ENCODE data around the gene ECI1. TPM values are rescaled to one million over a fixed set of nuclear protein-coding genes. Genes with fewer than 3 reads are reported as not detected.

The ECI1 gene
- total RNA-seq, 2 donors from 2014 or later: 48.5 to 87.0 TPM

- Histone ChIP-seq H3K4me1 (replicated peaks) (no peaks in the 10 kb centered on the region), H3K9me3 (no peaks in the 10 kb centered on the region), H3K27me3 (replicated peaks; ENCODE audit: insufficient read depth) (no peaks in the 10 kb centered on the region), H3K36me3 (no peaks in the 10 kb centered on the region), H3K27ac (no peak overlapping the region), H3K4me3 (no peak overlapping the region)
- TF ChIP-seq POLR2AphosphoS5 (IDR thresholded peaks at IDR 0.05) (no peak), CTCF (IDR thresholded peaks at IDR 0.05) (no peak), POLR2A (IDR thresholded peaks at IDR 0.05) (no peak)
- DNase-seq (ENCODE audit: low spot score): no peak
- WGBS: 98% methylated on average over 22 of the region's 22 CpGs
- intact Hi-C loops (cut with DNase I): no loop called here
Measured at GRCh38 chr16:2297506-2297860, 46.1 kb upstream of the ECI1 start.

- Histone ChIP-seq H3K27me3 (replicated peaks; ENCODE audit: insufficient read depth) (no peaks in the 10 kb centered on the region), H3K4me3 (no peak overlapping the region), H3K36me3 (no peaks in the 10 kb centered on the region), H3K4me1 (replicated peaks) (no peaks in the 10 kb centered on the region), H3K27ac (no peak overlapping the region), H3K9me3 (no peaks in the 10 kb centered on the region)
- DNase-seq (ENCODE audit: low spot score): no peak
- 80% methylated on average over 23 of the region's 23 CpGs for WGBS
- intact Hi-C loops (cut with DNase I): no loop called here
- TF ChIP-seq POLR2A (IDR thresholded peaks at IDR 0.05): no peak
- peak in 3 of 4 experiments; percentile 34 to 52 (median 45) for TF ChIP-seq CTCF (IDR thresholded peaks at IDR 0.05)
- TF ChIP-seq POLR2AphosphoS5 (IDR thresholded peaks at IDR 0.05): no peak
Measured at GRCh38 chr16:2296661-2297505, 45.5 kb upstream of the ECI1 start.

- DNase-seq (ENCODE audit: low spot score): no peak
- H3K36me3 ChIP-seq: no peaks in the 10 kb centered on the region
- WGBS: 80% methylated on average over 17 of the region's 21 CpGs
- H3K27me3 ChIP-seq (replicated peaks; ENCODE audit: insufficient read depth): no peaks in the 10 kb centered on the region
- H3K27ac ChIP-seq: no peak overlapping the region
- intact Hi-C loops (cut with DNase I): no loop called here
- no peaks in the 10 kb centered on the region for H3K4me1 ChIP-seq (replicated peaks)
- no peaks in the 10 kb centered on the region for H3K9me3 ChIP-seq
- H3K4me3 ChIP-seq: no peak overlapping the region
- TF ChIP-seq POLR2A (IDR thresholded peaks at IDR 0.05) (no peak), POLR2AphosphoS5 (IDR thresholded peaks at IDR 0.05) (no peak), CTCF (IDR thresholded peaks at IDR 0.05) (no peak)
Measured at GRCh38 chr16:2295056-2295798, 43.8 kb upstream of the ECI1 start.

- no peak overlapping the region for H3K4me3 ChIP-seq
- 81% methylated on average over 9 of the region's 9 CpGs for WGBS
- H3K36me3 ChIP-seq: no peaks in the 10 kb centered on the region
- intact Hi-C loops (cut with DNase I): no loop called here
- no peak for DNase-seq (ENCODE audit: low spot score)
- H3K27me3 ChIP-seq (replicated peaks; ENCODE audit: insufficient read depth): no peaks in the 10 kb centered on the region
- H3K9me3 ChIP-seq: no peaks in the 10 kb centered on the region
- no peak for TF ChIP-seq POLR2A (IDR thresholded peaks at IDR 0.05)
- no peak for TF ChIP-seq POLR2AphosphoS5 (IDR thresholded peaks at IDR 0.05)
- no peak for TF ChIP-seq CTCF (IDR thresholded peaks at IDR 0.05)
- no peaks in the 10 kb centered on the region for H3K4me1 ChIP-seq (replicated peaks)
- no peak overlapping the region for H3K27ac ChIP-seq
Measured at GRCh38 chr16:2292221-2292620, 40.8 kb upstream of the ECI1 start.
